ENCODE measurements around the gene BRINP3. TPM values are rescaled to one million over a fixed set of nuclear protein-coding genes. Genes with fewer than 3 reads are reported as not detected.

BRINP3 gene
- total RNA-seq, 2 donors from 2014 or later, result 19.1 to 19.6 TPM

- Histone ChIP-seq H3K9ac (ENCODE audit: low read depth in 2 of 2, low read length in 2 of 2) (no peak overlapping the region), H3K27me3 (no peaks in the 10 kb centered on the region), H3K9me3 (no peaks in the 10 kb centered on the region), H3K36me3 (no peaks in the 10 kb centered on the region), H3K4me1 (no peaks in the 10 kb centered on the region), H3K4me3 (no peak overlapping the region), H3K27ac (no peak overlapping the region)
- TF ChIP-seq, protein P1, sequence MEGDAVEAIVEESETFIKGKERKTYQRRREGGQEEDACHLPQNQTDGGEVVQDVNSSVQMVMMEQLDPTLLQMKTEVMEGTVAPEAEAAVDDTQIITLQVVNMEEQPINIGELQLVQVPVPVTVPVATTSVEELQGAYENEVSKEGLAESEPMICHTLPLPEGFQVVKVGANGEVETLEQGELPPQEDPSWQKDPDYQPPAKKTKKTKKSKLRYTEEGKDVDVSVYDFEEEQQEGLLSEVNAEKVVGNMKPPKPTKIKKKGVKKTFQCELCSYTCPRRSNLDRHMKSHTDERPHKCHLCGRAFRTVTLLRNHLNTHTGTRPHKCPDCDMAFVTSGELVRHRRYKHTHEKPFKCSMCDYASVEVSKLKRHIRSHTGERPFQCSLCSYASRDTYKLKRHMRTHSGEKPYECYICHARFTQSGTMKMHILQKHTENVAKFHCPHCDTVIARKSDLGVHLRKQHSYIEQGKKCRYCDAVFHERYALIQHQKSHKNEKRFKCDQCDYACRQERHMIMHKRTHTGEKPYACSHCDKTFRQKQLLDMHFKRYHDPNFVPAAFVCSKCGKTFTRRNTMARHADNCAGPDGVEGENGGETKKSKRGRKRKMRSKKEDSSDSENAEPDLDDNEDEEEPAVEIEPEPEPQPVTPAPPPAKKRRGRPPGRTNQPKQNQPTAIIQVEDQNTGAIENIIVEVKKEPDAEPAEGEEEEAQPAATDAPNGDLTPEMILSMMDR (IDR thresholded peaks at IDR 0.05), result no peak
- no peak for DNase-seq
- intact Hi-C loops (cut with DNase I), result no loop called here
Measured at GRCh38 chr1:190207733-190208132, 269.9 kb downstream of the BRINP3 start.

GRCh38 chr1:190205713-190206112 lies 272.0 kb downstream of the BRINP3 start:
- DNase-seq, result no peak
- Histone ChIP-seq H3K27ac (no peak overlapping the region), H3K36me3 (no peaks in the 10 kb centered on the region), H3K9me3 (no peaks in the 10 kb centered on the region), H3K4me1 (no peaks in the 10 kb centered on the region), H3K9ac (ENCODE audit: low read depth in 2 of 2, low read length in 2 of 2) (no peak overlapping the region), H3K4me3 (no peak overlapping the region), H3K27me3 (no peaks in the 10 kb centered on the region)
- intact Hi-C loops (cut with DNase I), result no loop called here
- TF ChIP-seq, protein P1 (IDR thresholded peaks at IDR 0.05), result no peak

DNA sequence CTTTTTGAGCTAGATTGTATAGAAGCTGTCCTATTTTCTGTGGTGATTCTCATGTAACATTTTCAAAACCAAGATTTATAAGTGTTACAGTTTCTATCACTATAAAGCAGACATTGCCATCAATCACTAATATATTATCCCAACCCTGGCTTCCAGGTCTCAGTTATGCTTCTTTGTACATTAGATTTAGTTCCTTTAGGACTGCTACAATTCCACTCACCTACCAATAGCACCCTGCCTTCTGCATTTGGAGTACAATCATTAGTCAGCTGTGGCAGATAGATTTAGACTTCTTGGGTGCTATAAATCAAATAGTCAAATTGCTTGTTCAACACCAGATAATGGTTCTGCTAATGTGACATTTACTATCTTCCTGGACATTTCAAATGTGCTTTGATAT lies 281.6 kb downstream of the BRINP3 start:
- no peaks in the 10 kb centered on the region for H3K27me3 ChIP-seq

DNA sequence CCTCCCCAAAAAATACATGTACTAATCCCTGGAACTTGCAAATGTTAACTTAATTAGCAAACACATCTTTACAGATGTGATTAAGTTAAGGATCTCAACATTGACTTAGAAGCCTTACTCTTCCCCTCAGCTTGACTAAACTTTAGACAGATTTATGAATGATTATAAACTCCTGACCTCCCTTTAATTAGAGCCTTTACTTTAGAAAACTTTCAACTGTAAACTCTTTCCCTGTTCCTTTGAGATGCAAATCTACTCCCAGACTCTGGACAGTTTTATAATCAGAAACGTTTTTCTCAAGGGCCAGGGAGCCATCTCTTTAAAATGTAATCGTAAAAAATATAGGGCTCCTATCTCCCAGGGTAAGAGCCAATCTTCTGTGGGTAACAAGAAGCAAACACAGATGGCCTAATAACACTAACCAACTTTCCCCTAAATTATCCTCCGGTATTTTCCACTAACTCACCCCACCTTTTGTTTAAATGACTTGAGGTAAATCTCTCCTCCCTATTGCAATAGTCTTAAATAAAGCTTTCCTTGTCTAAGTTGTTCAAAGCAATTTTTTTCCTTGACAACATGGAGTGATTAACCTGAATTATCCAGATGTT lies 284.1 kb downstream of the BRINP3 start:
- intact Hi-C loops (cut with DNase I), result no loop called here
- H3K27me3 ChIP-seq, result no peaks in the 10 kb centered on the region
- no peak for DNase-seq
- no peak overlapping the region for H3K27ac ChIP-seq
- H3K9ac ChIP-seq (ENCODE audit: low read depth in 2 of 2, low read length in 2 of 2), result no peak overlapping the region
- no peaks in the 10 kb centered on the region for H3K9me3 ChIP-seq
- no peaks in the 10 kb centered on the region for H3K36me3 ChIP-seq
- no peaks in the 10 kb centered on the region for H3K4me1 ChIP-seq
- TF ChIP-seq, protein P1 (IDR thresholded peaks at IDR 0.05), result no peak
- no peak overlapping the region for H3K4me3 ChIP-seq

More for the DNA sequence above, 281.6 kb downstream of the BRINP3 start:
- H3K9me3 ChIP-seq, result no peaks in the 10 kb centered on the region
- H3K4me1 ChIP-seq, result no peaks in the 10 kb centered on the region
- no peaks in the 10 kb centered on the region for H3K36me3 ChIP-seq
- H3K4me3 ChIP-seq, result no peak overlapping the region
- intact Hi-C loops (cut with DNase I), result no loop called here
- DNase-seq, result no peak
- TF ChIP-seq, protein P1 (IDR thresholded peaks at IDR 0.05), result no peak
- no peak overlapping the region for H3K27ac ChIP-seq
- H3K9ac ChIP-seq (ENCODE audit: low read depth in 2 of 2, low read length in 2 of 2), result no peak overlapping the region

- intact Hi-C loops (cut with DNase I), result no loop called here
- no peak overlapping the region for H3K9ac ChIP-seq (ENCODE audit: low read depth in 2 of 2, low read length in 2 of 2)
Measured at GRCh38 chr1:190192627-190193026, 285.0 kb downstream of the BRINP3 start.

More at GRCh38 chr1:190192627-190193026, 285.0 kb downstream of the BRINP3 start:
- no peaks in the 10 kb centered on the region for H3K27me3 ChIP-seq
- no peaks in the 10 kb centered on the region for H3K36me3 ChIP-seq
- no peaks in the 10 kb centered on the region for H3K9me3 ChIP-seq
- no peak overlapping the region for H3K4me3 ChIP-seq
- no peak for DNase-seq
- no peaks in the 10 kb centered on the region for H3K4me1 ChIP-seq
- TF ChIP-seq, protein P1 (IDR thresholded peaks at IDR 0.05), result no peak
- no peak overlapping the region for H3K27ac ChIP-seq
